ENCODE results near the gene GASK1A. TPM values are rescaled to one million over a fixed set of nuclear protein-coding genes. Genes with fewer than 3 reads are reported as not detected.

Gene GASK1A
- total and polyA plus RNA-seq, 2 experiments from 2014 or later, result 2.6 to 11.1 TPM

GRCh38 chr3:43093006-43093405 is 113.9 kb downstream of the GASK1A start:
- TF ChIP-seq ZNF331 (CRISPR knock-in tag; IDR thresholded peaks at IDR 0.05; ENCODE audit: low read depth) (no peak), REST (IDR thresholded peaks at IDR 0.05; ENCODE audit: unreplicated experiment) (no peak), STAT1 (IDR thresholded peaks at IDR 0.05; ENCODE audit: unreplicated experiment) (no peak), POLR2AphosphoS5 (IDR thresholded peaks at IDR 0.05; ENCODE audit: low read depth) (no peak), CREB1 (CRISPR knock-in tag; IDR thresholded peaks at IDR 0.05; ENCODE audit: low read depth) (no peak), JUNB (IDR thresholded peaks at IDR 0.05; ENCODE audit: unreplicated experiment) (no peak), EZH2phosphoT487 (IDR thresholded peaks at IDR 0.05; ENCODE audit: unreplicated experiment) (no peak), ZNF114 (CRISPR knock-in tag; IDR thresholded peaks at IDR 0.05) (no peak), CTCF (conservative IDR thresholded peaks at IDR 0.05; ENCODE audit: low read depth in 2 of 2) (no peak), ZNF462 (CRISPR knock-in tag; IDR thresholded peaks at IDR 0.05) (no peak)
- peaks cover 5% of the 10 kb centered on the region; the same call in 1 of the 2 replicates for H4K20me1 ChIP-seq (replicated peaks; ENCODE audit: insufficient read depth)

More at GRCh38 chr3:43093006-43093405, 113.9 kb downstream of the GASK1A start:
- H3K27ac ChIP-seq (ENCODE audit: low read depth), result no peak overlapping the region
- Mint-ChIP-seq H3K4me3 (no peak overlapping the region), H3K27ac (no peak overlapping the region), H3K4me1 (peaks cover 2% of the 10 kb centered on the region; the same call in 1 of the 3 replicates), H3K27me3 (ENCODE audit: insufficient read depth, low read depth, poor library complexity) (peaks cover 5% of the 10 kb centered on the region), H3K36me3 (ENCODE audit: low read depth) (no peaks in the 10 kb centered on the region), H3K9me3 (no peaks in the 10 kb centered on the region)
- H3K79me2 ChIP-seq (replicated peaks; ENCODE audit: insufficient read depth), result no peaks in the 10 kb centered on the region; the same call in 1 of the 2 replicates
- no peaks in the 10 kb centered on the region for H3K36me3 ChIP-seq (ENCODE audit: insufficient read depth)
- no peak overlapping the region for H3K4me2 ChIP-seq
- no peaks in the 10 kb centered on the region; the same call in 1 of the 2 replicates for H3K9me2 ChIP-seq (ENCODE audit: insufficient read depth)
- H3K27me3 ChIP-seq (ENCODE audit: insufficient read depth), result no peaks in the 10 kb centered on the region
- no peak overlapping the region for H3K4me3 ChIP-seq
- DNase-seq (ENCODE audit: low spot score), result no peak
- H3K4me1 ChIP-seq (ENCODE audit: insufficient read depth), result no peaks in the 10 kb centered on the region
- H3F3A ChIP-seq (replicated peaks; ENCODE audit: low read depth), result no peaks in the 10 kb centered on the region
- ATAC-seq, result no peak
- no peak overlapping the region for H2AFZ ChIP-seq

Data from GM23338 (cell line).